Sigmoid colon (tissue), 7 donors: Measurements from ENCODE around the gene FAM135A. TPM values are rescaled to one million over a fixed set of nuclear protein-coding genes. Genes with fewer than 3 reads are reported as not detected.
"Not testable (repeated sequence)": the region's sequence is repeated elsewhere in the genome, so short reads cannot be mapped to it uniquely, and the experiment has no call there.

Experiments
- DNase-seq: peaks from one replicate; pipeline ENCODE4 v3.0.0-alpha.2; 2019
- H3K27ac ChIP-seq, 4 donors: fragments of 200-600 bp; sonication (generic); one replicate each; pipeline ENCODE4 v1.5.1; 2016 to 2019; ENCODE audit warnings: mild to moderate bottlenecking in 1 of 4
- H3K27me3 ChIP-seq, 3 donors: fragments of 200-600 bp; sonication (generic); one replicate each; pipeline ENCODE4 v1.5.1; 2019; ENCODE audit warnings: mild to moderate bottlenecking in 1 of 3
- H3K36me3 ChIP-seq, 4 donors: fragments of 200-600 bp; sonication (generic); one replicate each; pipeline ENCODE4 v1.5.1; 2016 to 2019
- H3K4me1 ChIP-seq, 4 donors: fragments of 200-600 bp; sonication (generic); one replicate each; pipeline ENCODE4 v1.5.1; 2017 to 2019
- H3K4me3 ChIP-seq, 4 donors: fragments of 200-600 bp; sonication (generic); one replicate each; pipeline ENCODE4 v1.5.1; 2017 to 2019; ENCODE audit warnings: mild to moderate bottlenecking in 2 of 4, moderate library complexity in 1 of 4
- H3K9me3 ChIP-seq, 4 donors: fragments of 200-600 bp in 3 of 4; sonication (generic) in 3 of 4; one replicate each; pipeline versions ENCODE4 v1.5.1 to v1.6.1; 2013 to 2019
- CTCF ChIP-seq, 4 experiments: fragments of 450-650 bp in 3 of 4; fragments of 200-600 bp in 1 of 4; IDR thresholded peaks; one replicate each; pipeline ENCODE4 v1.5.1; 2016 to 2019; ENCODE audit warnings: antibody characterized with exemption in 4 of 4, mild to moderate bottlenecking in 3 of 4, moderate library complexity in 2 of 4
- EP300 ChIP-seq, 4 donors: sonication (generic); formaldehyde crosslinking; IDR thresholded peaks; one replicate each; pipeline ENCODE4 v1.6.1; 2017; ENCODE audit warnings: antibody characterized with exemption in 4 of 4
- POLR2A ChIP-seq, 2 donors: fragments of 450-650 bp; IDR thresholded peaks; one replicate each; pipeline ENCODE4 v1.6.1; 2016; ENCODE audit warnings: antibody characterized with exemption in 2 of 2, mild to moderate bottlenecking in 2 of 2, moderate library complexity in 2 of 2
- POLR2AphosphoS5 ChIP-seq, 4 donors: sonication (generic); formaldehyde crosslinking; IDR thresholded peaks; one replicate each; pipeline ENCODE4 v1.6.1; 2017; ENCODE audit warnings: antibody characterized with exemption in 4 of 4
- WGBS, 2 donors: extraction: QIAGEN DNeasy Blood & Tissue Kit; methylation state at CpG; one replicate each; pipeline ENCODE4 v1.1.7; 2013; 5-methylcytosine and 5-hydroxymethylcytosine counted together
- intact Hi-C: fragments of 100-400 bp; cut with DNase I; formaldehyde crosslinking; loops from one replicate; pipeline ENCODE4 v1.15.1; 2023
- polyA plus RNA-seq, 3 donors: library from polyadenylated mRNA; stranded (reverse); fragments of 200-250 nt; gene quantifications; one replicate each; pipeline ENCODE4 v1.2.3, GENCODE V29; 2013
- total RNA-seq, 4 donors: library from RNA; depleted of rRNA; stranded (reverse); fragments of >200 nt; gene quantifications; one replicate each; pipeline ENCODE4 v1.1.0, GENCODE V29; 2016
- donor health status: healthy with polysubstance abuse.
- donor health status: Bipolar disorder and iron deficiency.
- donor health status: healthy.

Gene FAM135A
- total and polyA plus RNA-seq, 7 donors: 15.2 to 31.7 (median 27.7) TPM

GRCh38 chr6:70547905-70548304 is 134.6 kb downstream of the FAM135A start:
- H3K36me3 ChIP-seq: peaks cover 0 to 13% (median 0%) of the 10 kb centered on the region in 4 donors
- no peak overlapping the region for H3K4me3 ChIP-seq
- no peak overlapping the region for H3K27ac ChIP-seq
- intact Hi-C loops: loop anchor here (5.0 kb wide), 1 partner anchor 139 kb away; no protein-coding TSS in a partner anchor
- no peaks in the 10 kb centered on the region for H3K4me1 ChIP-seq
- no peak for TF ChIP-seq CTCF (IDR thresholded peaks at IDR 0.05)
- TF ChIP-seq EP300 (IDR thresholded peaks at IDR 0.05): no peak
- TF ChIP-seq POLR2AphosphoS5 (IDR thresholded peaks at IDR 0.05): no peak
- TF ChIP-seq POLR2A (IDR thresholded peaks at IDR 0.05): no peak
- H3K27me3 ChIP-seq: no peaks in the 10 kb centered on the region
- H3K9me3 ChIP-seq: no peaks in the 10 kb centered on the region
- WGBS, 2 donors: 94 to 97% methylated on average over 3 of the region's 3 CpGs
- no peak for DNase-seq

GRCh38 chr6:70549327-70549726 is 136.0 kb downstream of the FAM135A start:
- intact Hi-C loops: loop anchor here (5.0 kb wide), 1 partner anchor 138 kb away; no protein-coding TSS in a partner anchor
- no peak overlapping the region for H3K27ac ChIP-seq

GRCh38 chr6:70551566-70551965 is 138.3 kb downstream of the FAM135A start:
- intact Hi-C loops: no loop called here
- 90% methylated on average over 1 of the region's 1 CpG for WGBS, 2 donors
- no peaks in the 10 kb centered on the region for H3K4me1 ChIP-seq

More at GRCh38 chr6:70549327-70549726, 136.0 kb downstream of the FAM135A start:
- DNase-seq: no peak
- Histone ChIP-seq H3K27me3 (no peaks in the 10 kb centered on the region), H3K9me3 (no peaks in the 10 kb centered on the region), H3K36me3 (peaks cover 0 to 2% (median 0%) of the 10 kb centered on the region in 4 donors), H3K4me1 (no peaks in the 10 kb centered on the region), H3K4me3 (no peak overlapping the region)
- no peak for TF ChIP-seq POLR2AphosphoS5 (IDR thresholded peaks at IDR 0.05)

GRCh38 chr6:70552286-70552940 is 139.1 kb downstream of the FAM135A start:
- H3K36me3 ChIP-seq, DNase-seq, H3K4me3 ChIP-seq, intact Hi-C loops, H3K27ac ChIP-seq, H3K9me3 ChIP-seq, H3K4me1 ChIP-seq, H3K27me3 ChIP-seq: not testable (repeated sequence)
- 92 to 97% methylated on average over 13 of the region's 13 CpGs for WGBS, 2 donors

More at GRCh38 chr6:70551566-70551965, 138.3 kb downstream of the FAM135A start:
- no peak overlapping the region for H3K27ac ChIP-seq
- H3K36me3 ChIP-seq: no peaks in the 10 kb centered on the region
- no peak for DNase-seq
- TF ChIP-seq EP300 (IDR thresholded peaks at IDR 0.05): no peak
- TF ChIP-seq POLR2AphosphoS5 (IDR thresholded peaks at IDR 0.05): no peak
- no peak for TF ChIP-seq CTCF (IDR thresholded peaks at IDR 0.05)
- no peak for TF ChIP-seq POLR2A (IDR thresholded peaks at IDR 0.05)
- no peak overlapping the region for H3K4me3 ChIP-seq
- H3K9me3 ChIP-seq: no peaks in the 10 kb centered on the region
- H3K27me3 ChIP-seq: no peaks in the 10 kb centered on the region

GRCh38 chr6:70552974-70553373 is 139.7 kb downstream of the FAM135A start:
- Histone ChIP-seq H3K9me3 (no peaks in the 10 kb centered on the region), H3K27me3 (no peaks in the 10 kb centered on the region), H3K4me3 (no peak overlapping the region), H3K4me1 (no peaks in the 10 kb centered on the region), H3K36me3 (no peaks in the 10 kb centered on the region), H3K27ac (no peak overlapping the region)
- TF ChIP-seq POLR2A (IDR thresholded peaks at IDR 0.05): no peak
- TF ChIP-seq POLR2AphosphoS5 (IDR thresholded peaks at IDR 0.05): no peak
- no peak for TF ChIP-seq EP300 (IDR thresholded peaks at IDR 0.05)
- no peak for TF ChIP-seq CTCF (IDR thresholded peaks at IDR 0.05)
- intact Hi-C loops: no loop called here
- 76 to 93% methylated on average over 1 of the region's 1 CpG for WGBS, 2 donors
- DNase-seq: no peak

GRCh38 chr6:70557998-70558397 is 144.7 kb downstream of the FAM135A start:
- Histone ChIP-seq H3K36me3 (peaks cover 0 to 6% (median 0%) of the 10 kb centered on the region in 4 donors), H3K4me1 (no peaks in the 10 kb centered on the region), H3K27ac (no peak overlapping the region), H3K9me3 (no peaks in the 10 kb centered on the region), H3K4me3 (no peak overlapping the region), H3K27me3 (no peaks in the 10 kb centered on the region)
- TF ChIP-seq EP300 (IDR thresholded peaks at IDR 0.05): no peak
- intact Hi-C loops: no loop called here
- DNase-seq: no peak
- WGBS, 2 donors: 80 to 86% methylated on average over 1 of the region's 1 CpG

- DNase-seq, H3K9me3 ChIP-seq, H3K27ac ChIP-seq, H3K4me1 ChIP-seq, H3K36me3 ChIP-seq, H3K4me3 ChIP-seq, intact Hi-C loops, H3K27me3 ChIP-seq: not testable (repeated sequence)
- WGBS, 2 donors: 62 to 80% methylated on average over 2 of the region's 2 CpGs
Observed at GRCh38 chr6:70562401-70562800, 149.1 kb downstream of the FAM135A start.
